ENCODE results near the gene MAP3K14.

- TF ChIP-seq, protein P1, sequence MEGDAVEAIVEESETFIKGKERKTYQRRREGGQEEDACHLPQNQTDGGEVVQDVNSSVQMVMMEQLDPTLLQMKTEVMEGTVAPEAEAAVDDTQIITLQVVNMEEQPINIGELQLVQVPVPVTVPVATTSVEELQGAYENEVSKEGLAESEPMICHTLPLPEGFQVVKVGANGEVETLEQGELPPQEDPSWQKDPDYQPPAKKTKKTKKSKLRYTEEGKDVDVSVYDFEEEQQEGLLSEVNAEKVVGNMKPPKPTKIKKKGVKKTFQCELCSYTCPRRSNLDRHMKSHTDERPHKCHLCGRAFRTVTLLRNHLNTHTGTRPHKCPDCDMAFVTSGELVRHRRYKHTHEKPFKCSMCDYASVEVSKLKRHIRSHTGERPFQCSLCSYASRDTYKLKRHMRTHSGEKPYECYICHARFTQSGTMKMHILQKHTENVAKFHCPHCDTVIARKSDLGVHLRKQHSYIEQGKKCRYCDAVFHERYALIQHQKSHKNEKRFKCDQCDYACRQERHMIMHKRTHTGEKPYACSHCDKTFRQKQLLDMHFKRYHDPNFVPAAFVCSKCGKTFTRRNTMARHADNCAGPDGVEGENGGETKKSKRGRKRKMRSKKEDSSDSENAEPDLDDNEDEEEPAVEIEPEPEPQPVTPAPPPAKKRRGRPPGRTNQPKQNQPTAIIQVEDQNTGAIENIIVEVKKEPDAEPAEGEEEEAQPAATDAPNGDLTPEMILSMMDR (IDR thresholded peaks at IDR 0.05): no peak
- TF ChIP-seq POLR2A (IDR thresholded peaks at IDR 0.05) (no peak), EP300 (IDR thresholded peaks at IDR 0.05) (no peak)
These were observed 14.1 kb downstream of the MAP3K14 start for GRCh38 chr17:45302649-45303173.

Measured in ovary (tissue), 3 donors.